NCI-H345 treated with DMSO at 0.1 percent for 48 hours (cell line): ENCODE data around the gene PRDM16.

Experiments
- DNase-seq: peaks from one replicate; lab custom pipeline; 2025; ENCODE audit not compliant: unreplicated experiment; lab: John Stamatoyannopoulos, UW

Gene PRDM16

DNA sequence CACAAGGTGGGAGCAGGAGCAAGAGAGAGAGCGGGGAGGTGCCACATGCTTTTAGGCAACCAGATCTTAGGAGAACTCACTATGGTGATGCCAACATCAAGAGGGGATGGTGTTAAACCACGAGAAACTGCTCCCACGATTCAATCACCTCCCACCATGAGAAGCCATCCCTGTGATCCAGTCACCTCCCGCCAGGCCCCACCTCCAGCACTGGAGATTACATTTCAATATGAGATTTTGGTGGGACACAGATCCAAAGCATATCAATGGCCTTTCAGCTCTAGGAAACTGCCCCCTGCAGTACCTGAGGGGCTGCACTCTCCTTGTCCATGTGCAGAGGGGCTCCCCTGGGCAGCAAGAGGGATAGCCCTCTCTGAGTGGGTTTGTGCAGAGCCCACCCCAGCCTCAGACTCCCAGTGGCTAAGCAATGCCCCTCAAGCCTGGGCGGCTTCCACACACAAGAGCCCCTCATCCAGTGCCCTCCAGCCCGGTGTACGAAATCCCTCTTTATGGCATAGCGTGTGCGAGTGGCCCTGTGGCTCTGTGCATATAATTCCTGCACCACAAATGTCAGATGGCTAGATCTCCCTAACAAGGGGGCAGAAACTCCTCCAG lies 15.5 kb upstream of the PRDM16 start:
- DNase-seq = no peak

DNA sequence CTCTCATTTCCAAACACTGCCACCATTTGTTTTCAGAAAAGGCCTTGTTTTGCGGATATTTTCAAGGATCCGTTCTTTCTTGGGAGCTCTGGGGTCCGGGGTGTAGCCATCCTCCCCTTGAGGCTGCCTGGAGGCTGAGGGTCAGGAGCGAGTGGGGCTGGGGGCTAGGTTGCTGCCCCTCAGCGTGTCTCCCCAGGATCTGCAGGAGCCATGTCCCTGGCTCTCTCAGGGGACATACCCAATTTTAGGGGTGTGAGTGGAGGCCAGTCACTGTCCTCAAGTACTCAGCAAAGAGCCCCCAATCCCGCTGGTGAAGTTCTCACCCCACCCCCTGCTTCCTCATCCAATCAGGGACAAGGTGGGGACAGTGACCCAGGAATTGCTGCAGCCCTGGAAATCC lies 15.0 kb upstream of the PRDM16 start:
- DNase-seq = no peak

DNA sequence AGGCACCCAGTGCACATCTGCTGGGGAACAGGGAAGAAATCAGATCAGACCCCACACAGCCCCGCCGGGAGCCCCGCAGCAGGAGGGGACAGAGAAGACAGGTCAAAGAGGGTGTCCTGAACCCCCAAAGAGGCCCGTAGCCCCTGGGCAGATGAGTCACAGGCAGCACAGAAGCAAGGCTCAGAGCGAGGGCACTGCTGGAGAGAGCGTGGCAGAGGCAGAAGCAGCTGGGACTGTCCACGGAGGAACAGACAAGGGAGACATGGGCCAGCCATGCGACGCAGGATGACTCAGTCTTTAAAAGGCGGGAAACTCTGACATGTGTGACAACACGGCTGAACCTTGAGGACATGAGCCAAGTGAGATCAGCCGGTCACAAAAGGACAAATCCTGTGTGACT lies 14.5 kb upstream of the PRDM16 start:
- no peak for DNase-seq

DNA sequence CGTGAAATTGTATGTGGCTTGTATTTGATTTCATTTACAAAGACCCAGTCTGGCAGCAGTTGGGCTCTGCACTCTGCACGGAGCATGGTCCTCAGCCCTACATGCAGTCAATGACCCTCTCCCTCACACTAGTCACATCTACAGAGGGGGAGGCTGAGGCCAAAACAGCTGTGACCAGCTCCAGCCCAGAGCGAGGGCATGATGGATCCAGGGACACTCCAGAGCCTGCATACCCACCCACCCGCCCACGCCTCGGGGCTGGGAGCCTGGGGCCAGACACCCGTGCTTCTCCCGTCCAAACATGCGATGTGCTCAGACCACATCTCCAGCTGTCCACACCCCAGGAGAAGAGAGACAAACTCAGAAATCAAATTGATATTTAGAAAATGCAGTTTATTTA lies 14.0 kb upstream of the PRDM16 start:
- DNase-seq = no peak

DNA sequence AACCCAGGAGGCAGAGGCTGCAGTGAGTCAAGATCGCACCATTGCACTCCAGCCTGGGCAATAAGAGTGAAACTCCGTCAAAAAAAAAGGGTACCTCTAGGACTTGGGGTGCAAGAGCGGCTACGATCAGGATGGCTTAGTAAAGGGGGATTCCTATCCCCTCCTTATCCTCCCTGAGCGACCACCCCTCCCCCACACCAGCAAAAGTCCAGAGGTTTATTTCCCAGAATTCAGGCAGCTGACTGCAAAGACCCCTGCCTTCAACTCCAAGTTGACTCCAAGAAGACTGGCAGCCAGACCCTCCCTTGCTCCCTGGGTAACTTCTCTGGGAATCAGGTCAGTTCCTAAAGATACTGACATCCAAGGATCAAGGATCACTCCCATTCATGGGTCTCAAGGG lies 12.4 kb upstream of the PRDM16 start:
- no peak for DNase-seq

DNA sequence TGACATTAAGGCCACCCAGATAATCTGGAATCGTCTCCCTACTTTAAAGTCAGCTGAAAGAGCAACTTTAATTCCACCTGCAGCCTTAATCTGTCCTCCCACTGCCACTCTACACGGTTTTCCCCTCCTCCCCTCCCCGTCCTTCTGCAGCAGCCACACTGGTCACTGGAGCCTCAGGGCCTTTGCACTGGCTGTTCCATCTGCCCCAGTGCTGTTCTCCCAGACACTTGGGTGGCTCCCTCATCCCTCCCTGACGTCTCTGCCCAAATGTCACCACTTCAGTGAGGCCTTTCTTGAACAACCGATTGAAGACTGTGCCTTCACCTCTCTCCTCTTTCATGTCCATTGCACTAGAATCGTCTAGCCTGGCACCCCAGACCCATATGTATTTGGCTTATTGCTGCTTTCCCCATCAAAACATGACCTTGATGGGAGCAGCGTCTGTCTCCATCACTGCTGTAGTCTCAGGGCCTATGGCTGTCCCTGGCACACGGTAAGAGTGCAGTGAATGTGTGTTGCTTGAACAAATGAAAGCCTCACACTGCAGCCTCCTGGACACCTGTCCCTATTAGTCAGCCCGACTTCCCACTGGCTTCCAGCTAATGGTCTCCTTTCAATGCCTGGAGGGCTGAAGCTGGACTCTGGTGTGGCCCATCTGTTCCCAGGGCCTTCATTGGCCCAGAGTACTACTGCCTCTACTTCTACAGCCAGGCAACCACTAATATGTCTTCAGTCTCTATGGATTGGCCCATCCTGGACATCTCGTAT lies 10.6 kb upstream of the PRDM16 start:
- DNase-seq = no peak

DNA sequence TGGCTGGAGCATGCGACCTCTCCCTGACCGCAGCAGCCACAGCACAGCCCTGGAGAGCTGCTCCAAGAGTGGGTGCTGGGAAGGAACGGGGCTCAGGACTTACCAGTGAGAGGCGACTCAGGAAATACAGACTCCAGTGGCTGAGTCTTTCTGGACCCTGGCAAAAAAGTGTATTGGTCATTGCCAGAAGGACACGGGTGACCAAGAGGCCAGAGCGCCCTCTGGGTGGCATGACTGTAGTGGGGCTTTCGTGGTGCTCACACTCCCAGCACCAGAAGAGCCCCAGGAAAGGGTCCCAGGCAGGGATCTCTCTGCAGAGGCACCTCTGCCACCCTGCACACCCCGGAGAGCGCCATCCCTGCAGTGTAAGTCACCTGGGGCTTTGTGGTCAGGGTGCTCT lies 8.9 kb upstream of the PRDM16 start:
- DNase-seq = no peak

DNA sequence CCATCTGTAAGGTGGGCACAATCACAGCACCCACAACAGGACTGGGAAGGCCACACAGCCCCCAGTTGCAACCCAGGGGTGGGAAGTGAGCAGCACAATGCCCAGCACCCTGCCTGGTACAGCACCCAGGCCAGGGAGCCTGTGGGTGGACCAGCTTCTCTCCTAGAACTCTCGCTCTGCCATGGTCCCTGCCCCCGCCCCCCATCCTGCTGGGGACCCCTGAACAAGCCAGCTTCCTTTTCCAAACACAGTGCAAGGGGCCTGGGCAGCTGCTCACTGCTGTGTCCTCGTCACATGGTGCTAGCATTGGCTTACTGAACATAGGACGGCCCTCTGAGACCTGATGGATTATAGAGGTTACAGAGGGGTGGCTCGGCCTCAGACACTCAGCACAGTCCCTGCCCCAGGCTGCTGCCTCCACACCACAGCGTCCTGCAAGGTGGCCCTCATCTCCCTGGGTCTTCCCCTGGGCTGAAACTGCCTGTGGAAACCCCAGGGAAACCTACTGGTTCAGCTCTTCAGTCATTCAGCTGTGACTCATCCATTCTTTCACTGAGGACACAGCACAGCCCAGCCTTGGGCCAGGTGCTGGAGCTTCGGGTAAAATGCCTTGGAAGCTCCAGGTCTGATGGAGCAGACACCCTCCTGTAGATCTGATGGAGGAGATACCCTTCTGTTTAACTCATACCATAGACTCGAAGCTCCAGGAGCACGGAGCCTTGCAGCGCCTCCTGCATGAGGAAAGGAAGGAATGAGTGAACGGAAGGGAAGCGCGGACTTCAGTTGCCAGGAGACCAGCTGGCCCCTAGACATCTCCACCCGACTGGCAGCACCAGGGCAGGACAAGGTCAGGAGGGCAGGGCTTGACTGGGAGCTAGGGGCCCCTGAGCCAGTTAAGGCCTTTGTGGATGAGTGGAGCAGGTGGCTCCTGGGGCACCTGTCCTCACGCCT lies 8.1 kb upstream of the PRDM16 start:
- no peak for DNase-seq

DNA sequence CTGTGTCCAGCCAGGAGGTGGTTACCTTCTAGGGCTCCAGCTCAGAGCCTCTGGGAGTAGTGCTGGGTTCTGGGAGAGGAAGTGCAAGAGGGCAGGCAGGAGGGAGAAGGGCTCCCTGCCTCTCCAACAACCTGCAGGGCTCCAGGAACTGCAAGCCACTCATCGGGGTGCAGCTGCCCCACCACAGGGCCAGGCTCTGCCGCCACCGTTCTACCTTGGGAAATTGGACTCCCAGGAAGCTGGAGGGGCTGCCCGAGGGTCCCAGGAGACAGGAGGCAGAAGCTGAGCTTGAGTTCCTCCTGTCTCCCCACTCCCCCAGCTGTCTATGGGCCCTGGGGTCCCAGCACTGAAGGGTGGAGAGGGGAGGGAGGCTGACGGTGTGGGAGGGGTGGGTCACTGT lies 7.4 kb upstream of the PRDM16 start:
- no peak for DNase-seq

DNA sequence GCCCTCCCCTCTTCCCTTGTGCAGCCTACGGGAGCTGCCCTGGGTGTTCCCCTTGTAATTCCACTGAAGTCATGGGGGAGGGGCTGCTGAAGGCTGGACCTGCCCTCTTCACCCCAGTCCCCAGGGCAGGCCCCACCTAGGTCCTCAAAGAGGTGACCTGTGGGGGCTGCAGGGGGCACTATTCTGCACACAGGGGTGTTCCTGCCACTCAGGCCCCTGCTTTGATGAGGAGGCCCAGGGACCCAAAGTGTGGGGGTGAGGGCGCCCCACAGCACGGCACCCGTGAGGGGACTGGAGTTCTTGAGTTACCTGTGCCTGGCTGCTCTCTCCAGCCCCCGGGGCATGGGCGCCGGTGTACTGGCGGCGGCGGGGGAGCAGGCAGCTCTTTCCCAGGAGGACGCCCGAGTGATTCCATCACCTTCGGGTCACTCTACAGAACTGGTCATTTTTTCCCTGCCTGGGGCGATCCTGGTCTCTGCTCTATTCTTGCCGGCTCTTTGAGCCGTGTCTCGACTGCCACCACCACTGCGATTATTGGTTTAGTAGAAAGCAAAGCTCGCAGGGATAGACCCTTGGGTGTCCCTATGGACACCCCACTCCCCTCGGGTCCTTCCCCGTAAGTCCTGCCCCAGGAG lies 6.9 kb upstream of the PRDM16 start:
- no peak for DNase-seq

DNA sequence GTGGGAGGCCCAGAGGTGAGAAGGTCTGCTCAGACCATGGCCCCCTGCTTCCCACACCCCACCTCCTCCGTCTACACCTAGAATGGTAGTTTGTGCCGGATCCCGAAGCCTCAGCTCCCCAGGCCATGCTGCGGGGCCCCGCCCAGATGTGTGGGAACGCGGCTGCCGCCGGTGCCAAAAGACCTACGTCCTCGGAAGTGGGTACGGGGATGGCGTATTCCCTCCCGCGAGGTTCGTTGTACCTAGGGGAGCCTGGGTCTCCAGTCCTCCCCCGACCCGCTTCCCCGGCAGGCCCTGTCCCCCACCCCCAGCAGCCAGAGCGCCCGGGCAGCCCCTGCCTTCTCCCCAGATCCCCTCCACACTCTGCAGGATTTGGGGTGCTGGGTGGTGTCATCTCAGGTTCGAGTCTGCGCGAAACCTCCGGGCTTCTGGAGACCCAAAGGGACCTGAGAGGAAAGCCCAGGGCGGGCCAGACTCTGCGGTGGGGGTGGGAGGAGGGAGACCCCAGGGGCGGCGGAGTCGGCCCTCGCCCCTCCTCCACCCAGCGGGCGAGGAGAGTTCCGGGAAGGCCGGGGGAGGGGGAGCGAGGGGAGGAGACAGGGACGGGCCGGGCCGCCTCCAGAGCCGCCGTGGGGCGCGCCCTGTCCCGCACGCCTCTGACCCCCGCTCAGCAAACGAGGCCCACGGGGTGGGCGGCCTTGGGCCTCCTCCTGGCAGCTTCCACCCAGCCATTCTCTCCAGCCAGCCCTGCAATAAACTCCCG lies 6.2 kb upstream of the PRDM16 start:
- DNase-seq = no peak

DNA sequence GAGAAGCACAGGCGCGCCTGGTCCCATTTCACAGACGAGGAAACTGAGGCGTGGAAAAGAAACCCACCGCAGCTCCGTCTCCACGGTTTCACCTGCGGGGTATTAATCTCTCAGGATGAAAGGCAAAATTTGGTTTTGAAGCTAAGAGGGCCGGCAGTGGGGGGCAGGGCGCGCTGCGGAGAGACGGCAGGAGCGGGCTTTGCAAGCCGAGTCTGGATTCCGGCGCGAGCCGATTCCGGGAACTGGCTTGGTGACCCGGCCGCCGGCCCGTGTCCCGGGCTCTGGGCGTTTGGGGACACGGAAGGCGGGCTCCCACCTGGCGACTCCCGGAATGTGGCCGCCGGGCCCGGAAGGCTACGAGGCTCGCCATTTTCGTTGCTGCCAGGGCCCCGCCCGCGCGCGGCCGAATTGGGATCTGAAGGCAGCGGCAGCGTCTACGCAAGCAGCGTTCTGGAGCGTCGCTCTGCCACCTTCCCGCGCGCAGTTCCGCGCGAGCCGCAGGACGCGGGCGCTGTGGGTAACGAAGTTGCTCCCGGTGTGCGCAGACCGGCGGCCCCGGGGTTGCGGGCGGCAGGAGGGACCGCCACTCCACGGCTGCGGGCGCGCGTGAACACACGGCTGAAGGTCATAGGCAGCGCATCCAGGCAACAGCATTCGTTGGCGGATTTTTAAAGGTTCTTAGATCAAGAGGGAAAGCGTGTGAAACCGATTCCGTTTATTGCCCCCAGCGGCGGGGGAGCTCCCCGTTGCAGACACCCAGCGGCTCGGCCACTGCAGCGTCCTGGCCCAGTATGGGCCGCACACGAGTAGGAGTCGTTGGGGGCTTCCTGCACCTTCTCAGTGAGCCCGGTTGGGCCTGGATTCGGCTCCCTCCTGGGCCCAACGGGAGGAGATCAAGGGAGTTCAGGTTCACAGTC lies 5.4 kb upstream of the PRDM16 start:
- no peak for DNase-seq

DNA sequence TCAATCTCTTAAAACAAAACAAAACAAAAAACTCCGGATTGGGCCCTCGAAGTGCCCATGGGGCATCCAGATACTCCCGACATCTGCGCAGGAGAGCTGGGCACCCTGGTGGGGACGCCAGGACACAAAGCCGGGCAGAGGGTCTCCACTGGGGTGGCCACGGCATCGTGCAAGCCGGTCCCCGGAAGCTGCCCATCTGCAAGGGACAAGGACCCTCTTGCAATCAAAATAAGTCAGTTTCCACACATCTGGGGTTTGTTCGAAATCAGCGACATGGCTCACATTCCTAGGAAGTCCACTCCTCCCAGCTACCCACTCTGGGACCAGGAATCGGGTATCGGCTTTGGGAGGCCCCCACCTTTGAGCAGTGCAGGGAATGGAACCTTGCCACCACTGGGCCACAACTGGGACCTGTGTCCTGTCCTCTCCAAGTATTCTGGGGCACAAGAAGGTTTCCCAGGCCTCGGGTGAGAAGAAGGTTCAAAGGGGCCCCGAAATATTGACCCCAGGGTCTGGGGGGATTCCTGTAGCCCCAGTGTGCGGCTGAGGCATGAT lies 4.6 kb upstream of the PRDM16 start:
- DNase-seq = no peak

DNA sequence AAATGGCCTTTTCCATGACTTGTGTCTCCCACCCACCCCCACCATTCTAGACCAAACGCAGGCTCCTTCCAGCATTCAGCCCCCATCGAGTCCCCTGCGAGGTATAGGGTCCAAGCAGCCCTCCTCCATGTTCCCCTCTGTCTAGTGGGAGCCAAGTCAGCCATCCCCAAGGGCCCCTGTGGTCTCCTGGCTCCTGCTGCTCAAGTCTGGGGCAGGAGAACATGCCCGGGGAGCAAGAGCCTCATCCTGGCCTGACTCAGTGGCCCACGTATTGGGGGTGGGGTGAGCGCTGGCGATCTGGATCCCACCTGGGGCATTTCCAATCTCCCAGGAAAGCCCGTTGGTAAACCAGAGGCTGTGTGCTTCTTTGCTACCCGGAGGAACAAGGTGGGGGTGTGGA lies 4.1 kb upstream of the PRDM16 start:
- DNase-seq = no peak

DNA sequence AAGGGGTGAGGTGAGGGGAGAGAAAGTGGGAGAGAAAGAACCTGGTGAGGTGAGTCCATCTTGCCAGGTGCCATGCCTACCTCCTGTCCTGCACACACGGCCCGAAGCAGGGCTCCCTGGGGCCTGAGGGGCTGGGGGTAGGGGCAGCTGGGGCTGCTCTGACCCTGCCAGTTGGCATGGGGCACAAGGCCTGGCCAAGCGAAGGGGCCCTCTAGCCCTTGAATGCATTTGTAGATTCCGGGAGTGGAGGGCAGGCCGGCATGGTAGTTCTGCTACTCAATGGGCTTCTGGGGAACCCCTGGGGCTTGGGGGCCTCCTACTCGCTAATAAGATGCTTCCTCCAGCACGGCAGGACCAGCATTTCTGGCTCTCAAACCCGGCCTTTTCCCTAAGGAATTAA lies 3.6 kb upstream of the PRDM16 start:
- no peak for DNase-seq

DNA sequence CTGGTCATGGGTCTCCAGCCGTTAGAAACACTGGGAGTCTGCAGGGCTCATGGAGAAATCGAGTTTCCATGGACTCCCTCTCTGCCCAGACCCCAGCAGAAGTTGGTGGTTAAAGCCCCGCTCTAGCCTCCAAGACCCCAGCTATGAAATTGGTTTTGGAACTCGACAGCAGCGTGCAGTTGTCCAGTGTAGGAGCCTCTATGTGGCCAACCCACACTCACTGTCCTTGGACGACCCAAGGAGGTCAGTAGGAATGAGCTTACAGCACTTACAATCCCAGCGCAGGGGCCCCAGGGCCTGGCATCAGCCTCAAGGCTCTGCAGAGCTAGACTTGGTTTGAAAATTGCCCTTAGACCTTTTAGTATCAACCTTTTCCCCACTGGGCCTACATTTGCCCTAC lies 3.2 kb upstream of the PRDM16 start:
- DNase-seq = no peak

DNA sequence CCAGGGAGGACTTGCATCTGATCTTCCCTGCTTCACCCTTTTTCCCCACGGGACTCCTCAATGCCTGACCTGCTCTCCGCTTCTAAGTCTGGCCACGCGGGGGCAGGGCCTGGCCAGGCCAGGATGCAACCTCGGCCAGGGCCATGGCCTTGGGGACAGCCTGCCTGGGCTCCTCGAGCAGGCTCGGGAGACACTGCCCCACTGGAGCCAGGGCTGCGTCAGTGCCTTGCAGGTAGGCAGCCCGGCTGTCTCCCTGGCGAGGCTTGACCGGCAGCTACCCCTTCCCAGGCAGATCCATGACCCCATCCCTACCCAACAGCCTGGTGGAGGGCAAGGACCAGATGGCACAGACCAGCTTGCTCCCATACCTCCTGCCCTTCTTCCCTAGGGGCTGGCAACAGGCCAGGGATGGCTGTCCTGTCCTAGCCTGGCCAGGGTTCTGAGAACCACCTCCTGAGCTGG lies 2.7 kb upstream of the PRDM16 start:
- no peak for DNase-seq

DNA sequence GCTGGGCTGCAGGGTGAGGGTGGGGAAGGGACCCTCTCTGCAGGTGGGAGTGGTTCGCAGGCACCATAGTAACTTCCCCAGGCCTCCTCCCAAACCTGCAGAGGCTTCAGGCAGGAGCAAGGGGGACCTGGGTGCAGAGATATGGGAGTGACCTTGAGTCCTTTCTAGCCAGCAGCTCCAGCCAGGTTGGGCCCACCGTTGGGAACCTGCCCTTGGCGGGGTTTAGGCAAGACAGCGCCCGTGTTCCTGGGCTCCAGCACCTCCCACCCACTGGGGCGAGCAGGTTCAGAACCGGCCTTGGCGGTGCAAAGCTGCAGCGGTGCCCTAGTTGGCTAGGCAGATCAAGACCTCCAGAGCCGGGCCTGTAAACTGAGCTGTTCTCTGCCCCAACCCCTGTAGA lies 2.2 kb upstream of the PRDM16 start:
- no peak for DNase-seq

DNA sequence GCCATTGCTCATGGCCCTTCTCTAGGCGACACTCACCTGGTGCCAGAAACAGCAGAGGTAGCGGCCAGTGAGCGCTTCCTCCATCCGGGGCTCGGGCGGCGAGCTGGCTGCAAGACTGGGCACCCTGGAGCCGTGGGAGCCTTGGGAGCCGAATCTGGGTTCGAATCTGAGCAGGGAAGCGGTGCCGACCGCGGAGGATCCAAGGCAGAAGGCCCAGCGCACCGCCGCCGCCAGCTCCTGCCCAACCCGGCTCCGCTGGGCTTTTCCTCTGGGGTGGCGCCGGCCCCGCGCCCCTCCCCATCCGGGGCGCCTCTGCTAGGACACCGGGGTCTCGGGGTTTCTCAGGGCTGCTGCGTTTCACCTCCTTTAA lies 1.7 kb upstream of the PRDM16 start:
- no peak for DNase-seq
